GM21390 (cell line): ENCODE results near the gene PCDHA11.
"Not testable (repeated sequence)": the region's sequence is repeated elsewhere in the genome, so short reads cannot be mapped to it uniquely, and the experiment has no call there.

Experiments
- ATAC-seq: cut with Tn5 transposase; IDR thresholded peaks from one replicate; pipeline ENCODE4 v1.9.1; 2021; ENCODE audit not compliant: unreplicated experiment

The PCDHA11 gene

GRCh38 chr5:140868721-140869554 lies at the start of gene PCDHA11:
Gene PCDHA11 (plus strand): TSS chr5:140868957. CDS start chr5:140869104, 147 bp downstream.
- no peak for ATAC-seq

- ATAC-seq, result no peak
Measured at GRCh38 chr5:140821375-140822280, 47.1 kb upstream of the PCDHA11 start, which contains the start of gene PCDHA5. Gene PCDHA5 (plus strand): TSS chr5:140821613.

- ATAC-seq, result no peak
Measured at GRCh38 chr5:140822281-140822629, 46.5 kb upstream of the PCDHA11 start.

- ATAC-seq, result not testable (repeated sequence)
Measured at GRCh38 chr5:140822969-140823368, 45.8 kb upstream of the PCDHA11 start.

- ATAC-seq, result no peak
Measured at GRCh38 chr5:140823475-140823874, 45.3 kb upstream of the PCDHA11 start.

GRCh38 chr5:140827704-140828361 lies 40.9 kb upstream of the PCDHA11 start, which contains the start of gene PCDHA6:
Gene PCDHA6 (plus strand): TSS chr5:140827960. CDS start chr5:140828092, 132 bp downstream.
- no peak for ATAC-seq

- ATAC-seq, result no peak
Measured at GRCh38 chr5:140828362-140828737, 40.4 kb upstream of the PCDHA11 start.

GRCh38 chr5:140829511-140830501 lies 39.0 kb upstream of the PCDHA11 start:
- not testable (repeated sequence) for ATAC-seq

- ATAC-seq, result no peak
Measured at GRCh38 chr5:140833993-140834392, 34.8 kb upstream of the PCDHA11 start, which contains the start of gene PCDHA7. Gene PCDHA7 (plus strand): TSS chr5:140834269. CDS start chr5:140834384, 115 bp downstream.

GRCh38 chr5:140834439-140835008 lies 34.2 kb upstream of the PCDHA11 start:
- ATAC-seq, result not testable (repeated sequence)

GRCh38 chr5:140835622-140836510 lies 32.9 kb upstream of the PCDHA11 start:
- ATAC-seq, result no peak

GRCh38 chr5:140840978-140841962 lies 27.5 kb upstream of the PCDHA11 start, which contains the start of gene PCDHA8:
Gene PCDHA8 (plus strand): TSS chr5:140841187. CDS start chr5:140841322, 135 bp downstream.
- no peak for ATAC-seq

- ATAC-seq, result no peak
Measured at GRCh38 chr5:140842798-140843733, 25.7 kb upstream of the PCDHA11 start.

GRCh38 chr5:140848139-140849102 lies 20.3 kb upstream of the PCDHA11 start, which contains the start of gene PCDHA9:
Gene PCDHA9 (plus strand): TSS chr5:140848382. CDS start chr5:140848496, 114 bp downstream.
- not testable (repeated sequence) for ATAC-seq
